Progenitor cell of endocrine pancreas (in vitro differentiated cells): Measurements from ENCODE around the gene PTK6. TPM values are rescaled to one million over a fixed set of nuclear protein-coding genes. Genes with fewer than 3 reads are reported as not detected.

Experiments
- DNase-seq: peaks from one replicate; pipeline ENCODE4 v3.0.0; 2021; ENCODE audit warnings: low spot score; ENCODE audit not compliant: unreplicated experiment
- H3K27ac Mint-ChIP-seq: 2 replicates; pipeline ENCODE4 v1.8.0; 2021; ENCODE audit warnings: mild to moderate bottlenecking, moderate library complexity, mixed read lengths
- H3K27me3 Mint-ChIP-seq: 2 replicates; pipeline ENCODE4 v1.8.0; 2021; ENCODE audit warnings: mixed read lengths
- H3K36me3 Mint-ChIP-seq: 2 replicates; pipeline ENCODE4 v1.8.0; 2022; ENCODE audit warnings: mixed read lengths; ENCODE audit not compliant: insufficient read depth
- H3K4me1 Mint-ChIP-seq: 2 replicates; pipeline ENCODE4 v1.8.0; 2021; ENCODE audit warnings: low read depth, mixed read lengths
- H3K4me3 Mint-ChIP-seq: 2 replicates; pipeline ENCODE4 v1.8.0; 2021; ENCODE audit warnings: low read depth, mild to moderate bottlenecking, moderate library complexity, mixed read lengths
- H3K9me3 Mint-ChIP-seq: 2 replicates; pipeline ENCODE4 v1.8.0; 2021; ENCODE audit warnings: low read depth, mixed read lengths
- total RNA-seq: library from RNA; stranded (reverse); gene quantifications from 2 replicates; pipeline ENCODE4 v1.2.1, GENCODE V29; 2021
- TF ChIP-seq, protein P1 (sequence below): fragments of 200-600 bp; sonication (generic); IDR thresholded peaks from one replicate; pipeline ENCODE4 v1.5.0; 2021; ENCODE audit warnings: antibody characterized with exemption, mild to moderate bottlenecking; ENCODE audit not compliant: unreplicated experiment

Gene PTK6
- total RNA-seq, 1 donor from 2014 or later: 0.29 TPM

DNA sequence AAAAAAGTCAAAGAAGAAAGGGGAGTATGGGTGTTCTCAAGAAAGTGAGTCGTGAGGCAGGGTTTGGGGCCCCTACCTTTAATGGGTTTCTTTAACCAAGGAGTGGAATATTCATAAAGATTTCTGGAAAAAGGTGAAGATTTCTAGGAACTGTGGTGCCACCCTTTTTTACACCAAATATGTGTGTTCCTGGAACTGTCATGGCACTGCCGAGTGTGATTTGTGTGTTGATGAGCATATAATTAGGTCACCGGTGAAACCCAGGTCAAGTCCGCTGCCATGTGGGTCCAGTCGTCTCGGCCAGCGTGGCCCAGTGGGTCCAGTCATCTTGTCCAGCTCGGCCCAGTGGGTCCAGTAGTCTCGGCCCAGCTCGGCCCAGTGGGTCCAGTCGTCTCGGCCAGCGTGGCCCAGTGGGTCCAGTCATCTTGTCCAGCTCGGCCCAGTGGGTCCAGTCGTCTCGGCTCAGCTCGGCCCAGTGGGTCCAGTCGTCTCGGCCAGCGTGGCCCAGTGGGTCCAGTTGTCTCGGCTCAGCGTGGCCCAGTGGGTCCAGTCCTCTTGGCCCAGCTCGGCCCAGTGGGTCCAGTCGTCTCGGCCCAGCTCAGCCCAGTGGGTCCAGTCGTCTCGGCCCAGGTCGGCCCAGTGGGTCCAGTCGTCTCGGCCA, 30.0 kb downstream of the PTK6 start:
- TF ChIP-seq, protein P1, sequence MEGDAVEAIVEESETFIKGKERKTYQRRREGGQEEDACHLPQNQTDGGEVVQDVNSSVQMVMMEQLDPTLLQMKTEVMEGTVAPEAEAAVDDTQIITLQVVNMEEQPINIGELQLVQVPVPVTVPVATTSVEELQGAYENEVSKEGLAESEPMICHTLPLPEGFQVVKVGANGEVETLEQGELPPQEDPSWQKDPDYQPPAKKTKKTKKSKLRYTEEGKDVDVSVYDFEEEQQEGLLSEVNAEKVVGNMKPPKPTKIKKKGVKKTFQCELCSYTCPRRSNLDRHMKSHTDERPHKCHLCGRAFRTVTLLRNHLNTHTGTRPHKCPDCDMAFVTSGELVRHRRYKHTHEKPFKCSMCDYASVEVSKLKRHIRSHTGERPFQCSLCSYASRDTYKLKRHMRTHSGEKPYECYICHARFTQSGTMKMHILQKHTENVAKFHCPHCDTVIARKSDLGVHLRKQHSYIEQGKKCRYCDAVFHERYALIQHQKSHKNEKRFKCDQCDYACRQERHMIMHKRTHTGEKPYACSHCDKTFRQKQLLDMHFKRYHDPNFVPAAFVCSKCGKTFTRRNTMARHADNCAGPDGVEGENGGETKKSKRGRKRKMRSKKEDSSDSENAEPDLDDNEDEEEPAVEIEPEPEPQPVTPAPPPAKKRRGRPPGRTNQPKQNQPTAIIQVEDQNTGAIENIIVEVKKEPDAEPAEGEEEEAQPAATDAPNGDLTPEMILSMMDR: no peak
- no peaks in the 10 kb centered on the region for H3K4me1 Mint-ChIP-seq
- peaks cover 14% of the 10 kb centered on the region for H3K9me3 Mint-ChIP-seq
- no peak overlapping the region for H3K4me3 Mint-ChIP-seq
- H3K27ac Mint-ChIP-seq: no peak overlapping the region
- no peaks in the 10 kb centered on the region for H3K36me3 Mint-ChIP-seq
- peaks cover 41% of the 10 kb centered on the region for H3K27me3 Mint-ChIP-seq
- peak; percentile 5 for DNase-seq

DNA sequence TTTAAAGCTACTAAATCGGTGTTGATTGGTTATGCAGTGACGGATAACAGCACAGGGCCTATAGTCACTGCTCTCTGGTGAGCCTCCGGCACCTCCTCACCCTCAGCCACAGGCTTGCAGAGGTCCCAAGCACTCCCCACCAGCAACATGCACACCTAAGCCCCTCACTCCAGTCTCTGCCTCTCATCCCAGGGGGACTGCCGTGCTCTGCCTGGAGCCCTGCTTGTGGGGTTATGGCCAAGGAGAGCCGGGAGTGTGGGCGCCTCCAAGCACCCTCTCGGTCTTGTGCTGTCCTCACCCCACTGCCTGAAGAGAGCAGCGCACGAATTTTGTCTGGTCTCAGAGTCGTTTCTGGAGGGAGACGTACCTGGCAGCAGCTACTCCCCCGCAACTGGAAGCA, 31.5 kb downstream of the PTK6 start:
- Mint-ChIP-seq H3K9me3 (peaks cover 14% of the 10 kb centered on the region), H3K27me3 (peaks cover 40% of the 10 kb centered on the region), H3K27ac (no peak overlapping the region), H3K4me1 (no peaks in the 10 kb centered on the region), H3K36me3 (no peaks in the 10 kb centered on the region), H3K4me3 (no peak overlapping the region)
- no peak for DNase-seq
- TF ChIP-seq, protein P1: no peak

DNA sequence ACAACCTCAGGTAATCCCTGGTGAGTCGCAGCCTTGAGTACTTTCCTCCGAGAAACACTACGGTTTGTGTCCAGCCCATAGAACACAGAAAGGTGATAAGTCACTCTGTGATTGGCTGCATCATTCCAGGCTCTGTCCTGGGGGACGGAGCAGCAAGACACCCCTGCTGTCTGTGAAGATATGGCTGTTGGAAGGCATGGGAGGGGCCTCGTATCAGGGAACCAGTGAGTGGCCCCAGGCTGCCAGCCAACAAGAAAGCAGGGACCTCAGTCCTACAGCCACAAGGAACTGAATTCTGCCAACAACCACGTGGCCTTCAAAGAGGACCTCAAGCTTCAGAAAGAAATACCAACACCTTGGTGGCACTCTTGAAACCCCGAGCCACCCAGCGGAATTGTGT, 31.9 kb downstream of the PTK6 start:
- Mint-ChIP-seq H3K27me3 (peaks cover 39% of the 10 kb centered on the region), H3K4me3 (no peak overlapping the region), H3K4me1 (no peaks in the 10 kb centered on the region), H3K27ac (no peak overlapping the region), H3K9me3 (peaks cover 14% of the 10 kb centered on the region), H3K36me3 (no peaks in the 10 kb centered on the region)
- TF ChIP-seq, protein P1: no peak
- DNase-seq: no peak

DNA sequence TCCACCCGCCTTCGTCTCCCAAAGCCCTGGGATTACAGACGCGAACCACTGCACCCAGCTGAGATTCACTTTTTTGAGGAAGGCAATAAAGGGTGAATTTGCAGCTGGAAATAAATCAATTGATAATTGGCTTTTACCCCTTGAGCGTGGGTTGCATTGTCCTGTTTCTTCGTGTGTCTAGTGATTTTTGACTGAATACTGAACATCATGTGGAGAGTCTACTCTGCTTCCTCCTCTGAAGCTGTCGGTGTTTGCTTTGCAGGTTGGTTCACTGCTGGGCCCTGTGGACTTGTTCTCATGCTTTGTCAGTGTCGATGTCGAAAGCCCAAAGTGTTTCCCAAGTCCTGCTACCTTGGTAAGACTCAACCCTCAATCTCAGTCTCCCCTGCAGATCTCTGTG, 32.5 kb downstream of the PTK6 start:
- Mint-ChIP-seq H3K4me1 (no peaks in the 10 kb centered on the region), H3K4me3 (no peak overlapping the region), H3K36me3 (no peaks in the 10 kb centered on the region), H3K27ac (no peak overlapping the region), H3K27me3 (peaks cover 36% of the 10 kb centered on the region), H3K9me3 (peaks cover 14% of the 10 kb centered on the region)
- TF ChIP-seq, protein P1: no peak
- no peak for DNase-seq

DNA sequence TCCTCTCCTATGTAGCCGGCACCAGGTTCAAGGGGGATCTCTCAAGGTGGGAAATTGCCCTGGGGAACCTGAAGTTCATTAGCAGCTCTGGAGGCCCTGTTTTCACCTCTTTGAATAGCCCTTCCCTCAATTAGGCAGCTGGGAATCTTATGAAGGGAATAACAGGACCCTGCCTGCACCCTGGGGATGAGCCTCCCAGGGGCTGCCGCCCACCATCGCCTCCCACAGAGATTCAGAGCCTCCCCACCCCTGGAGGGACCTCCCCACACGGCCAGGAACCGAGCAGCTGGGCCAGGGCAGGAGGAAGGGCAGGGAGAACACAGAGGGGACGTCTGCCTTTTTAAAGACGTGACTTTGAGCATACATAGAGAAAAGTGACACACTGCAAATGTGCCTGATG, 33.7 kb downstream of the PTK6 start:
- Mint-ChIP-seq H3K4me3 (no peak overlapping the region), H3K27ac (no peak overlapping the region), H3K4me1 (no peaks in the 10 kb centered on the region), H3K36me3 (no peaks in the 10 kb centered on the region), H3K9me3 (peaks cover 11% of the 10 kb centered on the region), H3K27me3 (peaks cover 28% of the 10 kb centered on the region)
- TF ChIP-seq, protein P1: no peak
- no peak for DNase-seq
